ENCODE data around the gene ATP2A2. TPM values are rescaled to one million over a fixed set of nuclear protein-coding genes. Genes with fewer than 3 reads are reported as not detected.

ATP2A2 gene
- total and polyA plus RNA-seq, 2 experiments from 2014 or later: 297 to 400 TPM

DNA sequence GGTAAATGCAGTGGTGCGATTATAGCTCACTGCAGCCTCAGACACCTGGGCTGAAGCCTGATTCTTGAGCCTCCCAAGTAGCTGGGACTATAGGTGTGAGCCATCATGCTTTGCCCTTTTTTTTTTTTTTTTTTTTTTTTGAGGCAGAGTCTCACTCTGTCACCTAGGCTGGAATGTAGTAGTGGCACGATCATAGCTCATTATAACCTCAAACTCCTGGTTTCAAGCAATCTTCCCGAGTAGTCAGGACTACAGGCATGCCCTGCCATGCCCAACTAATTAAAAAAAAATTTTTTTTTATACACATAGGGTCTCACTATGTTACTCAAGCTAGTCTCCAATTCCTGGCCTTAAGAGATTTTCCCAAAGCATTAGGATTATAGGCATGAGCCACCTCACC lies 6.9 kb downstream of the ATP2A2 start:
- Histone ChIP-seq H3K36me3 (peaks cover 37% of the 10 kb centered on the region), H3K9me3 (ENCODE audit: low read depth) (no peaks in the 10 kb centered on the region), H3K4me1 (ENCODE audit: low read depth) (peaks cover 42% of the 10 kb centered on the region), H3K27me3 (no peaks in the 10 kb centered on the region), H3K27ac (peak overlapping the region; percentile 55), H3K4me3 (no peak overlapping the region)
- no peak for DNase-seq (ENCODE audit: low read depth in 1 of 2, low spot score in 1 of 2)
- TF ChIP-seq, protein P1, sequence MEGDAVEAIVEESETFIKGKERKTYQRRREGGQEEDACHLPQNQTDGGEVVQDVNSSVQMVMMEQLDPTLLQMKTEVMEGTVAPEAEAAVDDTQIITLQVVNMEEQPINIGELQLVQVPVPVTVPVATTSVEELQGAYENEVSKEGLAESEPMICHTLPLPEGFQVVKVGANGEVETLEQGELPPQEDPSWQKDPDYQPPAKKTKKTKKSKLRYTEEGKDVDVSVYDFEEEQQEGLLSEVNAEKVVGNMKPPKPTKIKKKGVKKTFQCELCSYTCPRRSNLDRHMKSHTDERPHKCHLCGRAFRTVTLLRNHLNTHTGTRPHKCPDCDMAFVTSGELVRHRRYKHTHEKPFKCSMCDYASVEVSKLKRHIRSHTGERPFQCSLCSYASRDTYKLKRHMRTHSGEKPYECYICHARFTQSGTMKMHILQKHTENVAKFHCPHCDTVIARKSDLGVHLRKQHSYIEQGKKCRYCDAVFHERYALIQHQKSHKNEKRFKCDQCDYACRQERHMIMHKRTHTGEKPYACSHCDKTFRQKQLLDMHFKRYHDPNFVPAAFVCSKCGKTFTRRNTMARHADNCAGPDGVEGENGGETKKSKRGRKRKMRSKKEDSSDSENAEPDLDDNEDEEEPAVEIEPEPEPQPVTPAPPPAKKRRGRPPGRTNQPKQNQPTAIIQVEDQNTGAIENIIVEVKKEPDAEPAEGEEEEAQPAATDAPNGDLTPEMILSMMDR (IDR thresholded peaks at IDR 0.05; ENCODE audit: low read depth, low read length): no peak

DNA sequence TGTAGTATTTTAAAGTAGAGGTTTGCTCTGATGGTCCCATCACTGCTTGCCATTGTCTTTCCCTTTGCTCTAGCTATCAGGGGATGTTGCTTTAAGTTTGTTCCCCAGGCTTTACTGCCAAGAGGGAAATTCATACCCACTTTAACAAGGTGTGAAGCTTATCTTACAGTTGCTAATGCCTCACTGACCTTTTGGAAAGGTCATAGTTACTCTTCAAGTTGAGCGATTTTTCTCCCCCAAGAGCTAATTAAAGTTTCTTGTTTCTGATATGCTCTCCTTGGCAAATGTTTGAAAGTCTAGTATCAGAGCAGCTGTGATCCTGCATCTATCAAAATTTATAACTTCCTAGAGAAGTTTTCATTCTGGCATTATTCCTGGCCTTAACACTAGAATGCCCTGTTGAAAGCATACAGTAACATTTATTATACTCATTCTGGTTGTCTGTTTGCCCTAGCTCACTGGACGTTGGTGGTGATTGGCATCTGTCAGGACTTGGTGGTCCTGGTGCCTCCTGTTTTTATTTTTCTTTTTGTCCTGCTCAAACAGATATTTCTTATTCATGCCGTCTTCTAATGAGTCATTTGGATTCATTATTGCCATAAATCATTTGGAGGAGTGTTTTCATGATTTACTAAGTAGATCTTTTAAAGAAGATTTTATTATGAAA lies 8.1 kb downstream of the ATP2A2 start:
- TF ChIP-seq, protein P1 (IDR thresholded peaks at IDR 0.05; ENCODE audit: low read depth, low read length): no peak
- peaks cover 41% of the 10 kb centered on the region for H3K36me3 ChIP-seq

DNA sequence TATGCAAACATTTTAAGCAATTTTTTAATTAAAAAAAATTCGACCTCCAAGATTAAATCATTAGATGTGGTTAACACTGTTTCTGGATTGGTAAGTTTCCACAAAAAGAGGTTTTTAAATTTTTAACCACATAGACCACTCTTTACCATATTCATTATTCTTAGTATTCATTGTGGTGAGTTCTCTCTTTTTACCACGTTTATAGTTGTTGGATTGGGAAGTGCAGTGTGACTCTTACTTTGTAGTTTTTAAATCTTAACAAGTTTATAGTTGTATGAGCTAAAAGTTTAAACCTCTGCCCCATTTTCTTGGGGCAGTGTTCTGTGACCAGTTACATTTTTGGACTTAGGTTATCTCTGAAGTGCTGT lies 8.6 kb downstream of the ATP2A2 start:
- Histone ChIP-seq H3K36me3 (peaks cover 44% of the 10 kb centered on the region), H3K9me3 (ENCODE audit: low read depth) (no peaks in the 10 kb centered on the region), H3K27me3 (no peaks in the 10 kb centered on the region), H3K4me3 (no peak overlapping the region), H3K4me1 (ENCODE audit: low read depth) (peaks cover 34% of the 10 kb centered on the region), H3K27ac (no peak overlapping the region)
- DNase-seq (ENCODE audit: low read depth in 1 of 2, low spot score in 1 of 2): no peak
- TF ChIP-seq, protein P1 (IDR thresholded peaks at IDR 0.05; ENCODE audit: low read depth, low read length): no peak

More for the DNA sequence above, 8.1 kb downstream of the ATP2A2 start:
- H3K4me3 ChIP-seq: peak overlapping the region; percentile 14
- peak overlapping the region; percentile 55 for H3K27ac ChIP-seq
- no peaks in the 10 kb centered on the region for H3K27me3 ChIP-seq
- H3K4me1 ChIP-seq (ENCODE audit: low read depth): peaks cover 35% of the 10 kb centered on the region
- peak in 1 of 2 donors; percentile 58 for DNase-seq (ENCODE audit: low read depth in 1 of 2, low spot score in 1 of 2)
- no peaks in the 10 kb centered on the region for H3K9me3 ChIP-seq (ENCODE audit: low read depth)

DNA sequence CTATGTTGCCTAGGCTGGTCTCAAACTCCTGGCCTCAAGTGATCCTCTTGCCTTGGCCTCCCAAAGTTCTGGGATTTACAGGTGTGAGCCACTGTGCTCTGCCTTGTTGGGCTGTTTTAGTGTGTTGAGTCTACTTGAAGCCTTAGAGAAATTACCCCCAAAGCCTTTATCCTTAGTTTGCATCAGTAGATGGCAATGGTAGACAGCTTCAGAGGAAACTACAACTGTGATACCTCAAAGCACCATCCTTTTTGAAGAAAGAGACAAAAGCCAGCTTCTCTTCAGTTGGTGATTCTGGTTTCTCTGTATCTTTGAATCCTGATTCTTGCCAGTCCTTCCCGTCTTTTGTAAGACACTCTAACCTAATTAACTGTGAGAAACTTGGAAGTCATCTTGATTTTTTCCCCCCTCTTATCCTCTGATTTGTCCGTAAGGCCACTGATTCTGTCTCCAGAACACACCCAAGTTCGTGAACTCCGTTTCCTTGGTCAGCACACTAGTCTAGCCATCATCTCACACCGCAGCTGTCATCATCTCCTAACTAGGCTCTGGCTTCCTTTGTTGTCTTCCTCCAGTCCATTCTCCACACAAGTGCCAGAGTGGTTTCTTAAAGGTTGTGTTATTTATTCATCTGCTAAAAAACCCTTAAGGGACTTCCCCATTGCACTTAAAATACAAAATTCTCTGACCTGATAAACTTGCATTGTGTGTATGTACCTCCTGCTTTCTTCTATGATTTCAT lies 20.2 kb downstream of the ATP2A2 start:
- no peaks in the 10 kb centered on the region for H3K27me3 ChIP-seq
- TF ChIP-seq, protein P1 (IDR thresholded peaks at IDR 0.05; ENCODE audit: low read depth, low read length): no peak
- no peaks in the 10 kb centered on the region for H3K9me3 ChIP-seq (ENCODE audit: low read depth)
- DNase-seq (ENCODE audit: low read depth in 1 of 2, low spot score in 1 of 2): peak; percentile 31 to 75
- no peak overlapping the region for H3K4me3 ChIP-seq
- H3K27ac ChIP-seq: peak overlapping the region; percentile 66
- peaks cover 59% of the 10 kb centered on the region for H3K36me3 ChIP-seq
- peaks cover 21% of the 10 kb centered on the region for H3K4me1 ChIP-seq (ENCODE audit: low read depth)

DNA sequence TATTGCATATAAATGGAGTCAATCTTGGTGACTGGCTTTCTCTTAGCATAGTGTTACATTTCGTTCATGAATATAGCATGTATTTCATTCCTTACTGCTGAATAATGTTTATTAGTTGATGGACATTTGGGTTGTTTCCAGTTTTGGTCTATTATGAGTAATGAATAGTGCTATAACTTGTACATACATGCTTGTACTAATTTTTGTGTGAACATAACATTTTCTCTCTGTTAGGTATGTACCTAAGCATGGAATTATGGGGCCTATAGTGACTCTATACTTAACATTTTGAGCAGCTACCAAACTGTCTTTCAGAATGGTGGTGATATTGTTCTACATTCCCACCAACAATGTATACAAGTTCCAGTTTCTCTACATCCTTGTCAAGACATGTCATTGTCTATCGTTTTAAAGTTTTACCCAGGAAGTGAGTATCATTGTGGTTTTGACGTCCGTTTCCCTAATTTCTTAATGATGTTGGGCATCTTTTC lies 23.1 kb downstream of the ATP2A2 start:
- TF ChIP-seq, protein P1 (IDR thresholded peaks at IDR 0.05; ENCODE audit: low read depth, low read length): no peak
- no peaks in the 10 kb centered on the region for H3K27me3 ChIP-seq
- peak in 1 of 2 donors; percentile 61 for DNase-seq (ENCODE audit: low read depth in 1 of 2, low spot score in 1 of 2)
- H3K4me1 ChIP-seq (ENCODE audit: low read depth): peaks cover 15% of the 10 kb centered on the region
- no peaks in the 10 kb centered on the region for H3K9me3 ChIP-seq (ENCODE audit: low read depth)
- no peak overlapping the region for H3K4me3 ChIP-seq
- peak overlapping the region; percentile 41 for H3K27ac ChIP-seq
- H3K36me3 ChIP-seq: peaks cover 40% of the 10 kb centered on the region

Measured in cardiac muscle cell (in vitro differentiated cells and primary cell).